Measurements from ENCODE around the gene LAMA5.

- TF ChIP-seq USF2 (IDR thresholded peaks at IDR 0.05; ENCODE audit: low read length) (no peak), ATF2 (IDR thresholded peaks at IDR 0.05; ENCODE audit: low read length) (no peak), ATF3 (IDR thresholded peaks at IDR 0.05; ENCODE audit: insufficient read depth, low read depth, low read length) (no peak), CTCF (IDR thresholded peaks at IDR 0.05; ENCODE audit: control extremely low read depth in 1 of 3, insufficient read depth in 1 of 3, low read depth in 1 of 3, low read length in 3 of 3) (no peak), POLR2A (IDR thresholded peaks at IDR 0.05; ENCODE audit: control extremely low read depth in 1 of 2, low read depth in 2 of 2, low read length in 2 of 2) (no peak)
Measured at GRCh38 chr20:62392621-62393334, 25.7 kb upstream of the LAMA5 start.

Data from H1 (cell line).